OCI-LY1 (cell line): ENCODE measurements around the gene PRSS33.

Experiments
- H2AFZ ChIP-seq: fragments of 200-600 bp; sonication (generic), shearing (Covaris generic); 2 replicates; pipeline ENCODE4 v1.6.0; 2014; ENCODE audit warnings: antibody characterized with exemption, mild to moderate bottlenecking, low read length
- H3F3A ChIP-seq: fragments of 200-600 bp; sonication (generic), shearing (Covaris generic); 2 replicates; pipeline ENCODE4 v1.6.0; 2014; ENCODE audit warnings: mild to moderate bottlenecking, antibody characterized with exemption, low read length, moderate library complexity; ENCODE audit not compliant: insufficient read depth
- H3K27ac ChIP-seq: fragments of 200-600 bp; sonication (generic); 2 replicates; pipeline ENCODE4 v1.5.1; 2014; ENCODE audit warnings: low read length, mixed run types, mild to moderate bottlenecking, low read depth; ENCODE audit not compliant: poor library complexity, severe bottlenecking
- H3K27me3 ChIP-seq: fragments of 200-600 bp; sonication (generic); 2 replicates; pipeline ENCODE4 v1.6.0; 2014; ENCODE audit warnings: antibody characterized with exemption, mild to moderate bottlenecking, low read length, moderate library complexity; ENCODE audit not compliant: insufficient read depth
- H3K36me3 ChIP-seq: fragments of 200-600 bp; sonication (generic); 2 replicates; pipeline ENCODE4 v1.6.1; 2014; ENCODE audit warnings: mild to moderate bottlenecking, antibody characterized with exemption, low read length, moderate library complexity, mixed read lengths; ENCODE audit not compliant: insufficient read depth
- H3K4me1 ChIP-seq: fragments of 200-600 bp; sonication (generic); 2 replicates; pipeline ENCODE4 v1.5.1; 2014; ENCODE audit warnings: mild to moderate bottlenecking, low read length, moderate library complexity; ENCODE audit not compliant: insufficient read depth, severe bottlenecking
- H3K4me2 ChIP-seq: fragments of 200-600 bp; sonication (generic), shearing (Covaris generic); 2 replicates; pipeline ENCODE4 v1.6.1; 2014; ENCODE audit warnings: low read length
- H3K4me3 ChIP-seq: fragments of 200-600 bp; sonication (generic); 2 replicates; pipeline ENCODE4 v1.5.1; 2014; ENCODE audit warnings: low read length, low read depth, mild to moderate bottlenecking, mixed read lengths; ENCODE audit not compliant: poor library complexity, severe bottlenecking
- H3K79me2 ChIP-seq: fragments of 200-600 bp; shearing (Covaris generic); 2 replicates; pipeline ENCODE4 v1.6.1; 2016; ENCODE audit warnings: mixed run types, low read length, mixed read lengths; ENCODE audit not compliant: insufficient read depth
- H3K9ac ChIP-seq: fragments of 200-600 bp; sonication (generic), shearing (Covaris generic); 2 replicates; pipeline ENCODE4 v1.6.1; 2014; ENCODE audit warnings: mild to moderate bottlenecking, low read length, mixed read lengths
- H3K9me2 ChIP-seq: fragments of 200-600 bp; sonication (generic), shearing (Covaris generic); 2 replicates; pipeline ENCODE4 v1.6.1; 2014; ENCODE audit warnings: low read depth, mild to moderate bottlenecking, low read length, mixed read lengths
- H3K9me3 ChIP-seq: fragments of 200-600 bp; shearing (Covaris generic); 2 replicates; pipeline ENCODE4 v1.6.1; 2014; ENCODE audit warnings: low read length, mixed read lengths
- H4K20me1 ChIP-seq: fragments of 200-600 bp; sonication (generic), shearing (Covaris generic); 2 replicates; pipeline ENCODE4 v1.6.0; 2016; ENCODE audit warnings: mild to moderate bottlenecking, low read length; ENCODE audit not compliant: insufficient read depth
- EZH2 ChIP-seq: fragments of 200-600 bp; sonication (generic), shearing (Covaris generic); IDR thresholded peaks from 2 replicates; pipeline ENCODE4 v1.8.0; 2017; ENCODE audit warnings: borderline replicate concordance, mixed run types, mild to moderate bottlenecking, antibody characterized with exemption, low read length, moderate library complexity, mixed read lengths
- TF ChIP-seq, protein P1 (sequence below): fragments of 200-600 bp; sonication (generic), shearing (Covaris generic); IDR thresholded peaks from 2 replicates; pipeline ENCODE4 v1.5.1; 2017; ENCODE audit warnings: mild to moderate bottlenecking, antibody characterized with exemption, low read length, moderate library complexity, mixed read lengths

Gene PRSS33

DNA sequence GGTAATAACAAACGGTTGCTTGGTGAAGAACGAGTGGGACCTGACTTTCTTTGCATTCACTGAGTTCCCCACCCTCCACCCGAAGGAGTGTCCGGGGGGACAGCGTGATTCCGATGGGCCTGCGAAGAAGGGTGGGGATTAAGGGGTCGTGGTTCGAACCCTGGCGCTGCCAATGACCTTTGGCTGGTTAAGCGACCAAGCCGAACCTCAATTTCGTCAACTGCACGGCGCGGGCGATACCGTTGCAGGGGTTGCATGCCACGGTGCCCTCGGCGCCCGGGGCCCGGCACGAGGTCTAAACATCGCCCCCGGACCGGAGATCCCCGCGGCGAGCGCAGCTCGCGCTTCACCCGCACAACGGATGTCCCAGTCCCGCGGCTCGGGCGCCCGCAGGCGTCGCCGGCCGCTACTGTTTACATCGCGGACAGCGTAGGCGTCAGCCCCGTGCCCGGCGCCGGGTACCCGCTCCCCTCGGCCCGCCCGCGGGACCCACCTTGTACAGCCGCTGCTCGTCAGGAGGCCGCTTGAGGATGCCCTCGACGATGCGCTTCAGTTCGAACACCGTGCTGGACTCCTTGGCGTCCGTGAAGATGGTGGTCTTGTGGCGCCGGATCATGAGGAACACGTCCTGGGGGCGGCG, 10.7 kb downstream of the PRSS33 start:
- H3K36me3 ChIP-seq: peaks cover 32% of the 10 kb centered on the region
- H2AFZ ChIP-seq: no peak overlapping the region
- H3K9ac ChIP-seq: peak overlapping the region; percentile 97
- peaks cover 24% of the 10 kb centered on the region for H3K4me1 ChIP-seq
- no peaks in the 10 kb centered on the region for H3K9me2 ChIP-seq
- H3K27me3 ChIP-seq: no peaks in the 10 kb centered on the region
- peak overlapping the region; percentile 94 for H3K4me3 ChIP-seq
- H4K20me1 ChIP-seq: no peaks in the 10 kb centered on the region
- no peaks in the 10 kb centered on the region for H3F3A ChIP-seq
- peak overlapping the region; percentile 24 for H3K27ac ChIP-seq
- H3K79me2 ChIP-seq: peaks cover 14% of the 10 kb centered on the region
- no peaks in the 10 kb centered on the region for H3K9me3 ChIP-seq
- peak overlapping the region; percentile 99 for H3K4me2 ChIP-seq
- no peak for TF ChIP-seq EZH2
- TF ChIP-seq, protein P1, sequence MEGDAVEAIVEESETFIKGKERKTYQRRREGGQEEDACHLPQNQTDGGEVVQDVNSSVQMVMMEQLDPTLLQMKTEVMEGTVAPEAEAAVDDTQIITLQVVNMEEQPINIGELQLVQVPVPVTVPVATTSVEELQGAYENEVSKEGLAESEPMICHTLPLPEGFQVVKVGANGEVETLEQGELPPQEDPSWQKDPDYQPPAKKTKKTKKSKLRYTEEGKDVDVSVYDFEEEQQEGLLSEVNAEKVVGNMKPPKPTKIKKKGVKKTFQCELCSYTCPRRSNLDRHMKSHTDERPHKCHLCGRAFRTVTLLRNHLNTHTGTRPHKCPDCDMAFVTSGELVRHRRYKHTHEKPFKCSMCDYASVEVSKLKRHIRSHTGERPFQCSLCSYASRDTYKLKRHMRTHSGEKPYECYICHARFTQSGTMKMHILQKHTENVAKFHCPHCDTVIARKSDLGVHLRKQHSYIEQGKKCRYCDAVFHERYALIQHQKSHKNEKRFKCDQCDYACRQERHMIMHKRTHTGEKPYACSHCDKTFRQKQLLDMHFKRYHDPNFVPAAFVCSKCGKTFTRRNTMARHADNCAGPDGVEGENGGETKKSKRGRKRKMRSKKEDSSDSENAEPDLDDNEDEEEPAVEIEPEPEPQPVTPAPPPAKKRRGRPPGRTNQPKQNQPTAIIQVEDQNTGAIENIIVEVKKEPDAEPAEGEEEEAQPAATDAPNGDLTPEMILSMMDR: no peak

DNA sequence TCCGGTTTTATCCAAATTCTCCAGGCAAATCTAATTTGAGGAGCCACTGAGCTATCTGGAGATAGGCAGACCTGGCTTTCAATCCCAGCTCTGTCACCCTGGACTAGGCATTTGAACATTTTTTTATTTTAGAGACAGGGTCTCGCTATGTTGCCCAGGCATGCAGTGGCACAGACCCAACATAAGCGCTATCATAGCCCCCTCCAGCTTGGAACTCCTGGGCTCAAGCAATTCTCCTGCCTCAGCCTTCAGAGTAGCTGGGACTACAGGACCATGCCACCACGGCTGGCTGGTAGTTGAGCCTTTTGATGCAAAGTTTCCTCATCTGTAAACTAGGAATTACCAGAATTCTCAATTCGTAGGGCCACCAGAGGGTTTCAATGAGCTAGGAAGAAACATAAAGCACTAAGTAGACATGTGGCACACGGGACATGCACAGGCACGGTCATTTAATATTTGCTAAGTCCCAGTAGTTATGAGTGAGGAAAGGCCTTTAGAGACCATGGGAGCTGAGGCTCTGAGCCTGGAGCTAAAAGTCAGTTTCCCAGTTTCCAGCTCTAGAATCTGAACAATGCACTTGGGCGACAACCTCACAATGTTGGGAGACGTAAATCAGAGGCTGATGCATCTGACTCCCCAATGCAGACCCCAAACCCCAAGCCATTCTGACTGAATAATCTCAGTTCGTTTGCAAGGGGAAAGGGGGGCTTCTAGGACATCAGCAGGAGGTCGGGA, 11.4 kb downstream of the PRSS33 start:
- peak overlapping the region; percentile 97 for H3K9ac ChIP-seq
- peaks cover 14% of the 10 kb centered on the region for H3K79me2 ChIP-seq
- H3K36me3 ChIP-seq: peaks cover 39% of the 10 kb centered on the region
- no peaks in the 10 kb centered on the region for H4K20me1 ChIP-seq
- no peak for TF ChIP-seq EZH2
- TF ChIP-seq, protein P1: no peak
- H3K4me3 ChIP-seq: peak overlapping the region; percentile 94
- H3K9me2 ChIP-seq: no peaks in the 10 kb centered on the region
- no peaks in the 10 kb centered on the region for H3K27me3 ChIP-seq
- H3K4me2 ChIP-seq: peak overlapping the region; percentile 99
- H3K4me1 ChIP-seq: peaks cover 24% of the 10 kb centered on the region
- peak overlapping the region; percentile 24 for H3K27ac ChIP-seq
- H3F3A ChIP-seq: no peaks in the 10 kb centered on the region
- H2AFZ ChIP-seq: no peak overlapping the region
- no peaks in the 10 kb centered on the region for H3K9me3 ChIP-seq

DNA sequence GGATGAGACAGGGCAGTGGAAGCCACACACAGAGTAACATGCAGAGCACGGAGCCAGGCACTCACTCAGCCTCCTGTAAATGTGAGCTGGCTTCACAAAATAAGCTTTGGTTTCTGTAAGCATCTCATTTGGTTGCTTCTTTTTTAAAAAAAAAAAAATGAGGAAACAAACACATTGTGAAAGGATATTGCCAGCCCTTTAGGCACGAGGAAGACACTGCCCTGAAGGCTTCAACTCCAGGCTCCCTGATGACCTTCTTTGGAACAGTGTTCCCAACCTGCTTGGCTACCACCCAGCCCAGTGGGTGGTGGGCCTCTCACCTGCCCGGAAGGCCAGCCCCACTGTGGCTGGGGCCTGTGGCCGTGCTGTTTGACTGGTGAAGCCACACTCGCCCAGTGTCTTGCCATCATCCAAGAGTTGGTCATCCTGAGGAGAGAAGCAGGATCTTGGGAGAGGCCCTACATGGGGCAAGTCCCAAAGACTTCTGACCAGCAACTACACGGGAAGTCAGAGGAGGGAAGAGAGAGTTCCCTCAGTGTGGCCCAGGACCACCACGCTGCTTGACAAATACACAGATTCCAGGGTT, 12.1 kb downstream of the PRSS33 start:
- Histone ChIP-seq H3K36me3 (peaks cover 46% of the 10 kb centered on the region), H3K27ac (peak overlapping the region; percentile 43), H3K27me3 (no peaks in the 10 kb centered on the region), H4K20me1 (no peaks in the 10 kb centered on the region), H3K4me3 (peak overlapping the region; percentile 94), H3K9ac (peak overlapping the region; percentile 97; the same call in 1 of the 2 replicates), H3K4me1 (peaks cover 24% of the 10 kb centered on the region), H3F3A (no peaks in the 10 kb centered on the region), H3K79me2 (peaks cover 14% of the 10 kb centered on the region), H3K9me3 (no peaks in the 10 kb centered on the region), H2AFZ (no peak overlapping the region), H3K4me2 (peak overlapping the region; percentile 99), H3K9me2 (no peaks in the 10 kb centered on the region)
- TF ChIP-seq EZH2: no peak
- TF ChIP-seq, protein P1: no peak
